GM12891 (cell line): ENCODE measurements around the gene EFHC2.

Source experiments
- PAX5 ChIP-seq: IDR thresholded peaks from 2 replicates; pipeline ENCODE4 v1.6.1; 2011; ENCODE audit warnings: low read length, moderate library complexity, mild to moderate bottlenecking; ENCODE audit not compliant: insufficient read depth, severe bottlenecking
- POLR2A ChIP-seq: IDR thresholded peaks from 2 replicates; pipeline ENCODE4 v1.6.1; 2011; ENCODE audit warnings: low read depth, low read length, control low read depth
- POLR2AphosphoS5 ChIP-seq: IDR thresholded peaks from 2 replicates; pipeline ENCODE4 v1.6.1; 2011; ENCODE audit warnings: low read depth, low read length, control low read depth
- POU2F2 ChIP-seq: IDR thresholded peaks from 2 replicates; pipeline ENCODE4 v1.6.1; 2011; ENCODE audit warnings: low read depth, mild to moderate bottlenecking, control low read depth, low read length, moderate library complexity
- SPI1 ChIP-seq: IDR thresholded peaks from 2 replicates; pipeline ENCODE4 v1.6.1; 2011; ENCODE audit warnings: low read depth, low read length, control low read depth
- TAF1 ChIP-seq: IDR thresholded peaks from 2 replicates; pipeline ENCODE4 v1.6.1; 2011; ENCODE audit warnings: low read depth, low read length, control low read depth

- TF ChIP-seq POLR2A (no peak), POLR2AphosphoS5 (no peak), POU2F2 (no peak), TAF1 (no peak), PAX5 (no peak), SPI1 (no peak)
Measured at GRCh38 chrX:44155126-44155525, 188.3 kb downstream of the EFHC2 start.
